Measurements from ENCODE around the gene ENOX1.
A peak's percentile ranks its signal among the peaks of the same experiment; 100 is the strongest.

Gene ENOX1

GRCh38 chr13:43484432-43485225, 302.1 kb downstream of the ENOX1 start:
- H3K27ac ChIP-seq = no peak overlapping the region
- H3K27me3 ChIP-seq = no peaks in the 10 kb centered on the region
- no peaks in the 10 kb centered on the region for H3K9me3 ChIP-seq
- intact Hi-C loops (cut with DNase I; ENCODE audit: low total_unique reads) = no loop called here
- no peaks in the 10 kb centered on the region for H3K4me1 ChIP-seq
- H3K4me3 ChIP-seq = no peak overlapping the region
- DNase-seq = peak; percentile 40 to 62
- TF ChIP-seq CTCF (IDR thresholded peaks at IDR 0.05) = no peak
- no peaks in the 10 kb centered on the region for H3K36me3 ChIP-seq

GRCh38 chr13:43483930-43484329, 302.8 kb downstream of the ENOX1 start:
- Histone ChIP-seq H3K27me3 (no peaks in the 10 kb centered on the region), H3K4me1 (no peaks in the 10 kb centered on the region), H3K4me3 (no peak overlapping the region), H3K27ac (no peak overlapping the region), H3K36me3 (no peaks in the 10 kb centered on the region), H3K9me3 (no peaks in the 10 kb centered on the region)
- intact Hi-C loops (cut with DNase I; ENCODE audit: low total_unique reads) = no loop called here
- DNase-seq = no peak
- TF ChIP-seq CTCF (IDR thresholded peaks at IDR 0.05) = no peak

GRCh38 chr13:43482641-43483040, 304.1 kb downstream of the ENOX1 start:
- Histone ChIP-seq H3K4me1 (peaks cover 0 to 12% (median 5%) of the 10 kb centered on the region in 4 donors), H3K9me3 (no peaks in the 10 kb centered on the region), H3K4me3 (no peak overlapping the region), H3K36me3 (no peaks in the 10 kb centered on the region), H3K27me3 (no peaks in the 10 kb centered on the region), H3K27ac (no peak overlapping the region)
- no peak for DNase-seq
- TF ChIP-seq CTCF (IDR thresholded peaks at IDR 0.05) = no peak
- intact Hi-C loops (cut with DNase I; ENCODE audit: low total_unique reads) = no loop called here

- intact Hi-C loops (cut with DNase I; ENCODE audit: low total_unique reads) = no loop called here
- Histone ChIP-seq H3K4me3 (no peak overlapping the region), H3K4me1 (peaks cover 0 to 18% (median 6%) of the 10 kb centered on the region in 4 donors), H3K27ac (no peak overlapping the region), H3K36me3 (no peaks in the 10 kb centered on the region), H3K9me3 (no peaks in the 10 kb centered on the region), H3K27me3 (no peaks in the 10 kb centered on the region)
- TF ChIP-seq CTCF (IDR thresholded peaks at IDR 0.05) = no peak
- DNase-seq = no peak
Measured at GRCh38 chr13:43482026-43482425, 304.7 kb downstream of the ENOX1 start.

- no peak overlapping the region for H3K4me3 ChIP-seq
Measured at GRCh38 chr13:43478902-43479301, 307.9 kb downstream of the ENOX1 start.

More at GRCh38 chr13:43478902-43479301, 307.9 kb downstream of the ENOX1 start:
- TF ChIP-seq CTCF (IDR thresholded peaks at IDR 0.05) = no peak
- H3K4me1 ChIP-seq = peaks cover 0 to 18% (median 6%) of the 10 kb centered on the region in 4 donors
- no peak for DNase-seq
- no peaks in the 10 kb centered on the region for H3K27me3 ChIP-seq
- H3K36me3 ChIP-seq = no peaks in the 10 kb centered on the region
- H3K27ac ChIP-seq = no peak overlapping the region
- intact Hi-C loops (cut with DNase I; ENCODE audit: low total_unique reads) = no loop called here
- no peaks in the 10 kb centered on the region for H3K9me3 ChIP-seq

All from tibial artery (tissue), 4 donors.